H1 (cell line): Measurements from ENCODE around the gene PAPOLG. TPM values are rescaled to one million over a fixed set of nuclear protein-coding genes. Genes with fewer than 3 reads are reported as not detected.

Experiments
- CEBPB ChIP-seq: IDR thresholded peaks from 2 replicates; pipeline ENCODE4 v1.6.1; 2012; ENCODE audit warnings: low read depth, low read length
- FOSL1 ChIP-seq: IDR thresholded peaks from 2 replicates; pipeline ENCODE4 v1.6.1; 2011; ENCODE audit warnings: mild to moderate bottlenecking, low read depth, low read length, moderate library complexity; ENCODE audit not compliant: insufficient read depth
- USF2 ChIP-seq: IDR thresholded peaks from 2 replicates; pipeline ENCODE4 v1.6.1; 2011; ENCODE audit warnings: low read length, improper control_type of control experiment
- polyA plus RNA-seq, 7 experiments: library from polyadenylated mRNA; depleted of rRNA in 3 of 7; stranded (reverse) in 5 of 7; unstranded in 2 of 7; fragments of >200 nt in 5 of 7; fragments of 200-250 nt in 2 of 7; gene quantifications; 1 replicate in 5 of 7; 2 replicates in 1 of 7; 4 replicates in 1 of 7; pipeline versions ENCODE4 v1.2.1 to v1.2.3, GENCODE V29; 2011 to 2013; ENCODE audit warnings: missing spikeins in 2 of 7, mixed read lengths in 2 of 7
- total RNA-seq: library from RNA; stranded (reverse); fragmentation: NEBNext Ultra II Directional; extraction: Animal tissue kit (Norgen Biotek cat#: 25700); gene quantifications from 2 replicates; pipeline ENCODE4 v1.2.1, GENCODE V29; 2021

The PAPOLG gene
- total and polyA plus RNA-seq, 2 of the 8 experiments (the other 6 are each of a cell fraction or from before 2014, with no cell fraction given), result 6.5 to 21.5 TPM

- no peak for TF ChIP-seq FOSL1
- TF ChIP-seq USF2, result no peak
- TF ChIP-seq CEBPB, result no peak
These were observed 69.6 kb downstream of the PAPOLG start (continued) for GRCh38 chr2:60825666-60826065.
